Keratinocyte (primary cell): ENCODE measurements around the gene NTN1. TPM values are rescaled to one million over a fixed set of nuclear protein-coding genes. Genes with fewer than 3 reads are reported as not detected.

Source experiments
- DNase-seq: peaks from one replicate; pipeline ENCODE4 v3.0.0-alpha.2; 2011; ENCODE audit warnings: low read depth, missing footprints, low spot score
- FAIRE-seq: peaks from 2 replicates; lab custom pipeline; 2011; peaks lifted over from hg19 to GRCh38; lab: Jason Lieb, UNC
- H2AFZ ChIP-seq: 2 replicates; pipeline ENCODE4 v1.6.0; 2012; ENCODE audit warnings: low read length, control low read depth, inconsistent platforms; ENCODE audit not compliant: control insufficient read depth
- H3K27ac ChIP-seq: 2 replicates; pipeline ENCODE4 v1.5.1; 2011; ENCODE audit warnings: low read length; ENCODE audit not compliant: control insufficient read depth, insufficient read depth
- H3K27me3 ChIP-seq: 3 replicates; pipeline ENCODE4 v1.6.0; 2011; ENCODE audit warnings: low read length; ENCODE audit not compliant: control insufficient read depth, insufficient read depth; ENCODE audit errors: extremely low read depth
- H3K36me3 ChIP-seq, 2 experiments: 2 replicates in 1 of 2; 3 replicates in 1 of 2; pipeline ENCODE4 v1.5.1; 2011; ENCODE audit warnings: low read length in 2 of 2, mild to moderate bottlenecking in 1 of 2; ENCODE audit not compliant: control insufficient read depth in 2 of 2, insufficient read depth in 2 of 2; ENCODE audit errors: extremely low read depth in 1 of 2
- H3K4me1 ChIP-seq: 3 replicates; pipeline ENCODE4 v1.5.1; 2011; ENCODE audit warnings: low read length; ENCODE audit not compliant: control insufficient read depth, insufficient read depth; ENCODE audit errors: extremely low read depth
- H3K4me2 ChIP-seq: 3 replicates; pipeline ENCODE4 v1.6.0; 2011; ENCODE audit warnings: low read depth, low read length; ENCODE audit not compliant: control insufficient read depth, insufficient read depth; ENCODE audit errors: extremely low read depth
- H3K4me3 ChIP-seq, 3 experiments: fragments of 200-600 bp in 1 of 3; sonication (generic) in 1 of 3; 2 replicates in 2 of 3; 3 replicates in 1 of 3; pipeline ENCODE4 v1.5.1; 2011 to 2016; ENCODE audit warnings: low read length in 3 of 3, mild to moderate bottlenecking in 3 of 3, control low read depth in 2 of 3, inconsistent platforms in 1 of 3, low read depth in 1 of 3, mixed read lengths in 1 of 3, mixed run types in 1 of 3, moderate library complexity in 1 of 3; ENCODE audit not compliant: control insufficient read depth in 2 of 3, insufficient read depth in 2 of 3; ENCODE audit errors: extremely low read depth in 1 of 3
- H3K79me2 ChIP-seq: 2 replicates; pipeline ENCODE4 v1.6.0; 2012; ENCODE audit warnings: low read length; ENCODE audit not compliant: control insufficient read depth, insufficient read depth
- H3K9ac ChIP-seq: 3 replicates; pipeline ENCODE4 v1.6.0; 2011; ENCODE audit warnings: low read length; ENCODE audit not compliant: control insufficient read depth, insufficient read depth; ENCODE audit errors: extremely low read depth
- H3K9me1 ChIP-seq: 3 replicates; pipeline ENCODE4 v1.6.0; 2011; ENCODE audit warnings: low read length; ENCODE audit not compliant: control insufficient read depth, insufficient read depth; ENCODE audit errors: extremely low read depth
- H3K9me3 ChIP-seq: 2 replicates; pipeline ENCODE4 v1.5.1; 2012; ENCODE audit warnings: low read depth, low read length; ENCODE audit not compliant: control insufficient read depth
- H4K20me1 ChIP-seq: 3 replicates; pipeline ENCODE4 v1.6.0; 2011; ENCODE audit warnings: low read length; ENCODE audit not compliant: control insufficient read depth, insufficient read depth; ENCODE audit errors: extremely low read depth
- CTCF ChIP-seq, 3 experiments: IDR thresholded peaks in 1 of 3; conservative IDR thresholded peaks in 1 of 3; optimal IDR thresholded peaks in 1 of 3; 2 replicates in 2 of 3; 3 replicates in 1 of 3; pipeline versions ENCODE3 to v1.5.1; 2011; ENCODE audit warnings: low read length in 3 of 3, mild to moderate bottlenecking in 3 of 3, moderate library complexity in 2 of 3, control low read depth in 1 of 3, inconsistent platforms in 1 of 3; ENCODE audit not compliant: insufficient read depth in 2 of 3; ENCODE audit errors: extremely low read depth in 1 of 3
- EZH2 ChIP-seq: IDR thresholded peaks from one replicate; pipeline ENCODE4 v1.6.1; 2012; ENCODE audit warnings: inconsistent platforms, mild to moderate bottlenecking, low read length, moderate library complexity
- dilution Hi-C: fragments of 300-500 bp; cut with MboI; formaldehyde crosslinking; loops from one replicate; pipeline ENCODE4 v1.7.0; 2020; ENCODE audit warnings: low sequenced_read_pairs; ENCODE audit not compliant: extremely low pct_ligation_motif_present
- polyA plus RNA-seq, 5 experiments: library from polyadenylated mRNA; depleted of rRNA in 3 of 5; stranded (reverse) in 3 of 5; stranded (forward) in 1 of 5; unstranded in 1 of 5; fragments of >200 nt; gene quantifications; 1 replicate in 1 of 5; 2 replicates in 3 of 5; 3 replicates in 1 of 5; pipeline versions ENCODE4 v1.2.1 to v1.2.3, GENCODE V29; 2011 to 2012; ENCODE audit warnings: missing spikeins in 2 of 5, low read depth in 1 of 5, low replicate concordance in 1 of 5

The NTN1 gene
- polyA plus RNA-seq, 1 donor (not counting 4 experiments of a cell fraction or from before 2014, with no cell fraction given): 0.10 TPM

GRCh38 chr17:9158544-9159452 is 137.5 kb downstream of the NTN1 start:
- no peak overlapping the region for H3K9ac ChIP-seq
- H2AFZ ChIP-seq: no peak overlapping the region
- H3K27me3 ChIP-seq: no peaks in the 10 kb centered on the region
- no peaks in the 10 kb centered on the region for H3K79me2 ChIP-seq
- H3K4me3 ChIP-seq: no peak overlapping the region
- H3K4me1 ChIP-seq: no peaks in the 10 kb centered on the region
- H3K9me1 ChIP-seq: no peaks in the 10 kb centered on the region
- H3K27ac ChIP-seq: no peak overlapping the region
- H3K36me3 ChIP-seq: no peaks in the 10 kb centered on the region
- FAIRE-seq: no peak
- DNase-seq: no peak
- no peaks in the 10 kb centered on the region for H4K20me1 ChIP-seq
- dilution Hi-C loops: no loop called here
- H3K9me3 ChIP-seq: peaks cover 3% of the 10 kb centered on the region
- TF ChIP-seq CTCF (optimal IDR thresholded peaks at IDR 0.05 in 1 of 3, IDR thresholded peaks at IDR 0.05 in 1 of 3, conservative IDR thresholded peaks at IDR 0.05 in 1 of 3; ENCODE audit: extremely low read depth in 1 of 3, insufficient read depth in 2 of 3, low read length in 3 of 3) (no peak), EZH2 (no peak)
- H3K4me2 ChIP-seq: no peak overlapping the region

GRCh38 chr17:9162275-9162985 is 141.1 kb downstream of the NTN1 start:
- no peak for FAIRE-seq
- TF ChIP-seq CTCF (optimal IDR thresholded peaks at IDR 0.05 in 1 of 3, IDR thresholded peaks at IDR 0.05 in 1 of 3, conservative IDR thresholded peaks at IDR 0.05 in 1 of 3; ENCODE audit: extremely low read depth in 1 of 3, insufficient read depth in 2 of 3, low read length in 3 of 3) (no peak), EZH2 (no peak)
- H3K9me3 ChIP-seq: peaks cover 3% of the 10 kb centered on the region
- H4K20me1 ChIP-seq: no peaks in the 10 kb centered on the region
- H3K27ac ChIP-seq: no peak overlapping the region
- no peaks in the 10 kb centered on the region for H3K36me3 ChIP-seq
- DNase-seq: no peak
- no peak overlapping the region for H3K4me2 ChIP-seq
- no peak overlapping the region for H2AFZ ChIP-seq
- no peaks in the 10 kb centered on the region for H3K9me1 ChIP-seq
- no peaks in the 10 kb centered on the region for H3K79me2 ChIP-seq
- no peaks in the 10 kb centered on the region for H3K27me3 ChIP-seq
- H3K9ac ChIP-seq: no peak overlapping the region
- H3K4me3 ChIP-seq: no peak overlapping the region
- no peaks in the 10 kb centered on the region for H3K4me1 ChIP-seq
- dilution Hi-C loops: no loop called here
